HFFc6 (cell line): ENCODE results near the gene HBS1L. TPM values are rescaled to one million over a fixed set of nuclear protein-coding genes. Genes with fewer than 3 reads are reported as not detected.

ENCODE experiments used
- DNase-seq: peaks from one replicate; pipeline ENCODE4 v3.0.0-alpha.2; 2018
- H3K27ac Mint-ChIP-seq: 2 replicates; pipeline ENCODE4 v1.8.0; 2020; ENCODE audit warnings: mild to moderate bottlenecking, mixed read lengths
- H3K27me3 Mint-ChIP-seq: 2 replicates; pipeline ENCODE4 v1.8.0; 2021; ENCODE audit warnings: mild to moderate bottlenecking, moderate library complexity, mixed read lengths; ENCODE audit not compliant: insufficient read depth
- H3K36me3 Mint-ChIP-seq: 2 replicates; pipeline ENCODE4 v1.8.0; 2021; ENCODE audit warnings: low read depth, mixed read lengths
- H3K4me1 Mint-ChIP-seq: 2 replicates; pipeline ENCODE4 v1.8.0; 2020; ENCODE audit warnings: low read depth, mixed read lengths
- H3K4me3 Mint-ChIP-seq: 2 replicates; pipeline ENCODE4 v1.8.0; 2020; ENCODE audit warnings: mild to moderate bottlenecking, moderate library complexity, mixed read lengths
- H3K9me3 Mint-ChIP-seq: 2 replicates; pipeline ENCODE4 v1.8.0; 2020; ENCODE audit warnings: mild to moderate bottlenecking, mixed read lengths
- long read RNA-seq: library from polyadenylated mRNA; unstranded; transcript quantifications from one replicate; pipeline ENCODE4 v2.0.0, GENCODE V29; 2019
- total RNA-seq, 6 experiments: library from RNA; stranded (reverse); fragmentation: NEBNext Ultra II Directional; extraction: Animal tissue kit (Norgen Biotek cat#: 25700); gene quantifications; 2 replicates in 1 of 6; 3 replicates in 5 of 6; pipeline ENCODE4 v1.2.3, GENCODE V29; 2021
- TF ChIP-seq, protein P1 (sequence below): fragments of 200-600 bp; sonication (generic); IDR thresholded peaks from 2 replicates; pipeline ENCODE4 v1.5.0; 2021; ENCODE audit warnings: antibody characterized with exemption, mild to moderate bottlenecking

The HBS1L gene
- 100 to 1,000 TPM; 100 to 123 (median 107) TPM for total RNA-seq
- long read RNA-seq, full-length matches to known transcripts = 98 of 121 reads
- long read RNA-seq, partial matches to known transcripts = 13 of 121 reads
- long read RNA-seq, other reads (novel, unspliced or antisense) = 10 of 121 reads

DNA sequence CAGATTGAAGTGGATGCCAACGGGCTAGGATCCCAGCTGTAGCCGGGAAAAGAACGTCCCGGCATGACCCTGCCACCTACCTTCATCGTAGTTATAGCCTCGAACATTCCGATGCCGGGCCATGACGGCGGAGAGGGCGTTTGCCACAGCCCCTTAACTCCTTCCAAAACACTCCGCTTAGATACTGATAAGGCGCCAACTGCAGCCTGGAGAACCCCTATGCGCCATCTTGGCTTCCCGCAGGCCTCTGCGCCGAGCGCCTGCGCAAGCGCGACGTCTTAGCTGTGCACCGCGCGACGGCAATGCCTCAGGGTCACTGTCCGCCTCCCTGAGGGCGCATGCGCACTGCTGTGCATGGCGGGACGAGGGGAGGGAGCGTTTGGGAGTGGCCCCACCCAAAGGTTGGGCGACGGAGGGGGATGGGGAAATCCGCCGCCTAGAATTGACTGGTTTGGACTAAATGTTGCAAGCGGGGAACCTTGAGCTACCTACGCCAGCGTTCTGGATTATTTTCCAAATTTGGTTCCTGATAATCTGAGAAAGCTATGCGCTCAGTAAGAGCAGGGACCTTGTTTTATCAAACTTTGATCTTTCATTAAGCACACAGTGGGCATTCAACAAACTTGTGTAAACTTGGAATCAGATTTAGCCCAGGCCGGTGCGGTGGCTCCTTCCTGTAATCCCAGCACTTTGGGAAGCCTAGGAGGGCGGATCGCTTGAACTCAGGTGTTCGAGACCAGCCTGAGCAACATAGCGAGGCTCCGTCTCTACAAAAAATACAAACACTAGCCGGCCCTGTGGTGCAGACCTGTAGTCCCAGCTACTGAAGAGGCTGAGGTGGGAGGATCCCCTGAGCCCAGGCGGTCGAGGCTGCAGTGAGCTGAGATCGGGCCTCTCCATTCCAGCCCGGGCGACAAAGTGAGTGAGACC is at the start of gene HBS1L:
HBS1L (minus strand) TSS at position 254 of the 930 bp plus-strand sequence; CDS start at position 123, 131 bp downstream.
- TF ChIP-seq, protein P1, sequence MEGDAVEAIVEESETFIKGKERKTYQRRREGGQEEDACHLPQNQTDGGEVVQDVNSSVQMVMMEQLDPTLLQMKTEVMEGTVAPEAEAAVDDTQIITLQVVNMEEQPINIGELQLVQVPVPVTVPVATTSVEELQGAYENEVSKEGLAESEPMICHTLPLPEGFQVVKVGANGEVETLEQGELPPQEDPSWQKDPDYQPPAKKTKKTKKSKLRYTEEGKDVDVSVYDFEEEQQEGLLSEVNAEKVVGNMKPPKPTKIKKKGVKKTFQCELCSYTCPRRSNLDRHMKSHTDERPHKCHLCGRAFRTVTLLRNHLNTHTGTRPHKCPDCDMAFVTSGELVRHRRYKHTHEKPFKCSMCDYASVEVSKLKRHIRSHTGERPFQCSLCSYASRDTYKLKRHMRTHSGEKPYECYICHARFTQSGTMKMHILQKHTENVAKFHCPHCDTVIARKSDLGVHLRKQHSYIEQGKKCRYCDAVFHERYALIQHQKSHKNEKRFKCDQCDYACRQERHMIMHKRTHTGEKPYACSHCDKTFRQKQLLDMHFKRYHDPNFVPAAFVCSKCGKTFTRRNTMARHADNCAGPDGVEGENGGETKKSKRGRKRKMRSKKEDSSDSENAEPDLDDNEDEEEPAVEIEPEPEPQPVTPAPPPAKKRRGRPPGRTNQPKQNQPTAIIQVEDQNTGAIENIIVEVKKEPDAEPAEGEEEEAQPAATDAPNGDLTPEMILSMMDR = no peak
- Mint-ChIP-seq H3K27me3 (no peaks in the 10 kb centered on the region; the same call in none of the 2 replicates), H3K9me3 (no peaks in the 10 kb centered on the region), H3K27ac (peak within 1 kb of the TSS; percentile 94), H3K4me3 (peak within 1 kb of the TSS; percentile 96), H3K36me3 (no peaks in the 10 kb centered on the region), H3K4me1 (peaks cover 34% of the 10 kb centered on the region)
- peak; percentile 94 for DNase-seq

DNA sequence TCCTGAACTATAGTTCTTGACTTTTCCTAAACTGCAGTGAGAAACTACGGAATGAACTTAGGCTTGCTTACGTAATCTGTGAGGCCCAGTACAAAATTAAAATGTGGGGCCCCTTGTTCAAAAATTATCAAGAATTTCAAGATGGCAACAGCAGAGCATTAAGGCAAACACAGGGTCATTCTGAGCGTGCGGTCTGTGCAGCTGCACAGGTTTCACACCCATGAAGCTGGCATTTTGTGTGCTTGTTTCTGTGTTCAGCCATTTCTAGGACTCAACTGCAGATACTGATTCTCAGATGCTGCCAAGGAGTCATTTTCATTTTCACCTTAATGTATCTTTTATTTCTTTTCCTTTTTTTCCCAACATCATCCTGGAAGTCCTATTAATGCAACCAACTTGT is 49.6 kb upstream of the HBS1L start:
- Mint-ChIP-seq H3K27ac (no peak overlapping the region), H3K4me1 (no peaks in the 10 kb centered on the region), H3K27me3 (peaks cover 29% of the 10 kb centered on the region), H3K36me3 (no peaks in the 10 kb centered on the region), H3K4me3 (no peak overlapping the region), H3K9me3 (no peaks in the 10 kb centered on the region)
- TF ChIP-seq, protein P1 = no peak
- DNase-seq = no peak

DNA sequence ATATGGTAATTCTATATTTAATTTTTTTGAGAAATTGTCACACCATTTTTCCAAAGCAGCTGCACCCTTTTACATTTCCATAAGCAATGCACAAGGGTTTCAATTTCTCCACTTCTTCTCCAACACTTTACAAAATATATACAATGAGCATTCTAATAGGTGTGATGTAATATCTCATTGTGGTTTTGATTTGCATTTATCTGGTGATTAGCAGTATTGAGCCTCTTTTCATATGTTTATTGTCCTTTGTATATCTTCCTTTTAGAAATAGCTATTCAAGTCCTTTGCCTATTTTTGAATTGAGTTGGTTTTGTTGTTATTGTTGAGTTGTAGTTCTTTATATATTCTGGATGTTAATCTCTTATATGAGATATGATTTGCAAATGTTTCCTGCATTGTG is 47.6 kb upstream of the HBS1L start:
- Mint-ChIP-seq H3K4me1 (no peaks in the 10 kb centered on the region), H3K4me3 (no peak overlapping the region), H3K27me3 (peaks cover 29% of the 10 kb centered on the region), H3K27ac (no peak overlapping the region), H3K9me3 (no peaks in the 10 kb centered on the region), H3K36me3 (no peaks in the 10 kb centered on the region)
- no peak for DNase-seq
- TF ChIP-seq, protein P1 = no peak

DNA sequence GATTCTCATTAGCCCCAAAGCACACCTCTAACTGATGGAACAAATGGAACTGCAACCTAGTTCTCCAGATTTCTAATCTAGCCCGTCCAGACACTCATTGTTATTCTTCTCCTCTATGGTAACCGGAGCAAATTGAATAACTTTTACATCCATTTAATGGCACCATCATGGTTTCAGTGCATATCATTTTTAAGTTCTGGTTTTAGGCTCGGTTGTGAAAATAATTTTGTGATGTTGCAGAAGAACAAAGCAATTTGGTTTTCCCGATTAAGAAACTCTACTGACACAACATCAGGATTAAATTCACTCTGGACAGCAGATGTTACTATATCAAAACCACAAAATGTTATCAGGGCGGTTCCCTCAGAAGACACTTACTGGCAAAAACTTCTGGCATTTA is 42.5 kb upstream of the HBS1L start:
- peaks cover 31% of the 10 kb centered on the region for H3K27me3 Mint-ChIP-seq
- no peaks in the 10 kb centered on the region for H3K9me3 Mint-ChIP-seq
- H3K4me3 Mint-ChIP-seq = no peak overlapping the region
- no peak overlapping the region for H3K27ac Mint-ChIP-seq
- H3K36me3 Mint-ChIP-seq = no peaks in the 10 kb centered on the region
- DNase-seq = no peak
- peaks cover 10% of the 10 kb centered on the region; the same call in 1 of the 2 replicates for H3K4me1 Mint-ChIP-seq
- TF ChIP-seq, protein P1 = no peak

DNA sequence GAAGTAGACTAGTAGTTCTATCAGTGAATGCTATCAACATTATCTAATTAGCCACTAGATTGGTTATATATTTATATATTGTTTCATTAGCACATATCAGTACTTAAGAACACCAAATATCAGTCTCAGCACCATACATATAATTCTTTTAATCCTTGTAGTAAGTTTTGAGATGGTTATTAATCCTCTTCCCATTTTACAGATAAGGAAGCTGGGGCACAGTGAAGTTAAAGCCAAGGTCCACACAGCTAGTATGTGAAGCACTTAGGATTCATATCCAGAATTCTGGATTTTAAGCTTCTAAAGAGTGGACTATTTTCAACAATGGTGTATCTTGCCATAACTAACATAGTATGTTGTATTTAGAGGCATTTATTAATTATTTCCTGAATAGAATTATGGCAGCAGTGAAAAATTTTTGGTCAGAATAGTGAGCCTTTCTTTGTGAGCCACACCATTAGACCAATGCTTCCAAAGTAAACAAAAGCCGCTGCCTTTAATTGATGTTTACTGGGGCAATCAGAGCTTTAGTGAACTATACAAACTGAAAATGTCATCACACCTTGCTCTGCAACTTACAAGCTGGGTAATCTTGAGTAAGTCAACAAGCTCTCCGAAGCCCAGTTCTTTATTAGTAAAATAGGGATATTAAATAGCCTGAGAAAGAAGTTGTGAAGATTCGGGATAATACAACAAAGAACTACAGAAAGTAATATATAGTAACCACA is 41.9 kb upstream of the HBS1L start:
- no peaks in the 10 kb centered on the region for H3K9me3 Mint-ChIP-seq
- peaks cover 29% of the 10 kb centered on the region for H3K27me3 Mint-ChIP-seq
- H3K4me3 Mint-ChIP-seq = no peak overlapping the region
- no peak overlapping the region for H3K27ac Mint-ChIP-seq
- peaks cover 10% of the 10 kb centered on the region; the same call in 1 of the 2 replicates for H3K4me1 Mint-ChIP-seq
- no peaks in the 10 kb centered on the region for H3K36me3 Mint-ChIP-seq
- no peak for DNase-seq
- TF ChIP-seq, protein P1 = no peak
